ENCODE data around the gene MKS1. TPM values are rescaled to one million over a fixed set of nuclear protein-coding genes. Genes with fewer than 3 reads are reported as not detected.

Gene MKS1
- total RNA-seq, 1 donor from 2014 or later, result 10.4 TPM

DNA sequence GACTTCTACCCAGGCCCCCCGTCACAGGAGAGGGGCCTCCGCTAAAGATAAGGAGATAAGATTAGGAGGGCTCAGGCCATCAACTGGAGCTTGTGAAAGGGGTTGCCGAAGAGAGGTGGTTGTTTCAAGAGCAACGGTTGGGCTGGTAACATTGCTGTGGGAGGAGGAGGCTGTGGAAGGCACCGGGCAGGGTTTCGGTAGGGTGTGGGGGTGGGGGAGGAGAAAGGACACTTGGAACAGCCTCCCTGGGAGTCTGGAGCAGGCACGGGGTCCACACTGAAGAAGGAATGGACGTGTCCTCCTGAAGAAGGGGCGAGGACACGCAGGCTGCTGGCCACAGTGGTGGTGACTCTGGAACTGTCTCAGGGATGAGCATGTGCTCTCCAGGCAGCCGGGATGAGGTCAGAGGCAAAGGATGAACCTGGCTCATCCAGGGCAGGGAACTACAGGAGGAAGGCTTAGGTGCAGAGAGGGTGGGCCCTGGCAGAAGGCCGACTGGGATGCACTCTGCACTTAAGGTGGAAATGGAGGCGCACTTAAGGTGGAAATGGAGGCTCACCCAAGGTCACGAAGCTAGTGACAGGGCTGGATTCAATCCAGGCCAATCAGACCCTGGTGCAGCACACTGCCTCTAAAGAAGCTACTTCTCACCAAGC, 27.7 kb downstream of the MKS1 start:
- H3K27me3 ChIP-seq (ENCODE audit: control insufficient read depth in 3 of 3, insufficient read depth in 3 of 3, low read length in 3 of 3), result peaks cover 25 to 52% (median 30%) of the 10 kb centered on the region in 3 donors
- no peaks in the 10 kb centered on the region for H3K9me3 ChIP-seq (ENCODE audit: control insufficient read depth in 3 of 3, low read length in 3 of 3)
- H3K9ac ChIP-seq (ENCODE audit: low read depth in 1 of 3, low read length in 3 of 3), result no peak overlapping the region
- H3K4me1 ChIP-seq (ENCODE audit: control insufficient read depth in 3 of 3, insufficient read depth in 3 of 3, low read length in 3 of 3), result peaks cover 0 to 8% (median 3%) of the 10 kb centered on the region in 3 donors
- no peak overlapping the region for H3K4me3 ChIP-seq (ENCODE audit: low read length in 3 of 3)
- no peak overlapping the region for H3K27ac ChIP-seq (ENCODE audit: low read depth, low read length)
- H3K36me3 ChIP-seq (ENCODE audit: control insufficient read depth in 3 of 3, insufficient read depth in 3 of 3, low read length in 3 of 3), result no peaks in the 10 kb centered on the region

DNA sequence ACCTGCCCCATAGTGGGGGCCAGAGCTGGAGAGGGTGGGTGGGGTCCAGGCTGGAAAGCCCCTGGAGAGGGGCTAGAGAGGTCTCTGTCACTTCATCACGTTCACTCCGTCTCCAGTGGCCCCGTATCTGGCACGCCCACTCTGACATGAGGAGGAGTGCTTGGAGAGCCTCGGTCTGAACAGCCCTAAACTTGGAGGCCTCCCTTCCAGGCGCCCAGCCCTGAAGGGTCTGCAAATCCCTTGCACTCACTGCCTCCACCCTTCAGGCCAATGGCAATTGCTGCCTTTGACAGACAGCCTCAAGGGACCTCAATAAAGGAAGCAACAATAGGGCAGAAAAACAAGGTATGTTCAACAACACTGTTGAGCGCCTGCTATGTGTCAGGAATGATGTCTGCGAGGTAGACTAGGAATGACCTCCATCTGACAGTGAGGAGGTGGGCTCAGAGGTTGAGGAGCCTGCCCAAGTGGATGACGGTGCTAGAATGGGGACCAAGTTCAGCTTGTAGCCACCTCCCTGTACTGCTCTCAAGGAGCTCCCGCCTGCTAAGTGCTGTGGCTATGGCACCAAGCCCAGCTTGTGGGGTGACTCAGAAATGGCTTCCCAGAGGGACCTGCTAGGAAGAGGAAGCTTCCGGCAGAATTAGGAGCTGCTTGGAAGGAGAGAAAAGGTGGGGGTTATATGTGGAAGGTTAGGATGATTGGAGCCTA, 29.5 kb downstream of the MKS1 start:
- Histone ChIP-seq H3K4me1 (ENCODE audit: control insufficient read depth in 3 of 3, insufficient read depth in 3 of 3, low read length in 3 of 3) (peaks cover 0 to 8% (median 3%) of the 10 kb centered on the region in 3 donors), H3K9ac (ENCODE audit: low read depth in 1 of 3, low read length in 3 of 3) (no peak overlapping the region), H3K27ac (ENCODE audit: low read depth, low read length) (no peak overlapping the region), H3K27me3 (ENCODE audit: control insufficient read depth in 3 of 3, insufficient read depth in 3 of 3, low read length in 3 of 3) (peaks cover 24 to 44% (median 25%) of the 10 kb centered on the region in 3 donors), H3K9me3 (ENCODE audit: control insufficient read depth in 3 of 3, low read length in 3 of 3) (no peaks in the 10 kb centered on the region), H3K36me3 (ENCODE audit: control insufficient read depth in 3 of 3, insufficient read depth in 3 of 3, low read length in 3 of 3) (no peaks in the 10 kb centered on the region), H3K4me3 (ENCODE audit: low read length in 3 of 3) (no peak overlapping the region)

DNA sequence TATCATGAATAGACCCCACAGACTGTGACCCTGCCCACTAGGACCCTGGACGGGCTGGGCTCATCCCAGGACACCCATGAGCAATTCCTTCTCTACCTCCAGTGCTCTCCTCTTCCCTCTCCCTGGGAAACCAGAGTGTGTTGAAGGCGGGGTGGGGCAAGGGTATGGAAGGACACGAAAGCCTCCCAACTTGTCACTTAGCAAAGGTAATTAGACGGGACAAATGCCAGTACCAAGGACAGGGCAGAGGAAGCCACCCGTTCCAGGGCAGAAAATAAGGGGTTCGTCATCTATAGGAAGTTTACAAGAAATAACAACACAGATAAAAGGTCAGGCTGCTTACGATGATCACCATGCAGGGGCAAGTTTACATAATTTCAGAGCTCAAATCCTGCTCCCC, 31.4 kb downstream of the MKS1 start:
- Histone ChIP-seq H3K4me1 (ENCODE audit: control insufficient read depth in 3 of 3, insufficient read depth in 3 of 3, low read length in 3 of 3) (peaks cover 0 to 8% (median 3%) of the 10 kb centered on the region in 3 donors), H3K27me3 (ENCODE audit: control insufficient read depth in 3 of 3, insufficient read depth in 3 of 3, low read length in 3 of 3) (peaks cover 20 to 35% (median 25%) of the 10 kb centered on the region in 3 donors), H3K9ac (ENCODE audit: low read depth in 1 of 3, low read length in 3 of 3) (no peak overlapping the region), H3K36me3 (ENCODE audit: control insufficient read depth in 3 of 3, insufficient read depth in 3 of 3, low read length in 3 of 3) (no peaks in the 10 kb centered on the region), H3K9me3 (ENCODE audit: control insufficient read depth in 3 of 3, low read length in 3 of 3) (no peaks in the 10 kb centered on the region), H3K4me3 (ENCODE audit: low read length in 3 of 3) (no peak overlapping the region), H3K27ac (ENCODE audit: low read depth, low read length) (no peak overlapping the region)

DNA sequence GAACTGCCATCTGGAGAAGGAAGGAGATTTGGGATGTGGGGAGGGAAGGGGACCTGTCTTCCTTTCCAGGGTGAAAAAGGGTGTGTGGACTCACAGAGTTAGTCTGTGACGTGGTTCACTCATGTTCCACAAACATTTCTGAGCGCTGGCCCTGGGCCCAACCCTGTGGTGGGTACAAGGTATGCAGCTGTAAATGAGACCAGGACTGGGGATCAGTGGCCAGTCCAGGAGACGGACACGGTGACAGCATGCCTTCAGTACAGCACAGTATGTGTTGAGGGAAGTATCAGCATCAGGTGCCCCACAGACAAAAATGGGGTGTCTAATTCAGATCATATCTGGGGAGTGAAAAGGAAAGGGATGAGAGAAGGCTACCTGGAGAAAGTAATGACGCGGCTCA, 32.0 kb downstream of the MKS1 start:
- no peak overlapping the region for H3K4me3 ChIP-seq (ENCODE audit: low read length in 3 of 3)
- H3K27ac ChIP-seq (ENCODE audit: low read depth, low read length), result no peak overlapping the region
- H3K4me1 ChIP-seq (ENCODE audit: control insufficient read depth in 3 of 3, insufficient read depth in 3 of 3, low read length in 3 of 3), result peaks cover 0 to 8% (median 4%) of the 10 kb centered on the region in 3 donors
- H3K36me3 ChIP-seq (ENCODE audit: control insufficient read depth in 3 of 3, insufficient read depth in 3 of 3, low read length in 3 of 3), result no peaks in the 10 kb centered on the region
- no peaks in the 10 kb centered on the region for H3K9me3 ChIP-seq (ENCODE audit: control insufficient read depth in 3 of 3, low read length in 3 of 3)
- peaks cover 20 to 29% (median 23%) of the 10 kb centered on the region in 3 donors for H3K27me3 ChIP-seq (ENCODE audit: control insufficient read depth in 3 of 3, insufficient read depth in 3 of 3, low read length in 3 of 3)
- H3K9ac ChIP-seq (ENCODE audit: low read depth in 1 of 3, low read length in 3 of 3), result no peak overlapping the region

DNA sequence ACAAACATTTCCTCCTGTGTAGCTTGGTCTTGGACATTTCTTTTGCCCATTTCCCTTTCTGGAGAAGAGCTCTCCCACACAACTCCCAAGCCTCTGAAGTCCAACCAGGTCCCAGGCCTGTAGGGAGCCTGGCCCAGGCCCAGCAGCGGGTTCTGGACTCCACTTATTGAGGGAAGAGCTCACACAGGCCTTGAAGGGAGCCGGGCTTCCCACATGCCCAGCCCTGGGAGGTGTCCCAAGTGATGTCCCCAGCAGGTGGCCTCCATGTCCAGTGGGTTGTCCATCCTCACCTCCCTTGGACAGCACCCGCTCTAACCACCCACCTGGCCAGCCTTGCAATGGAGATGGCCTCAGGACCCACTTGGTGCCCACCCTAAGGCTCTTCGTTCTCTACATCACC, 32.5 kb downstream of the MKS1 start:
- peaks cover 18 to 27% (median 20%) of the 10 kb centered on the region in 3 donors for H3K27me3 ChIP-seq (ENCODE audit: control insufficient read depth in 3 of 3, insufficient read depth in 3 of 3, low read length in 3 of 3)

DNA sequence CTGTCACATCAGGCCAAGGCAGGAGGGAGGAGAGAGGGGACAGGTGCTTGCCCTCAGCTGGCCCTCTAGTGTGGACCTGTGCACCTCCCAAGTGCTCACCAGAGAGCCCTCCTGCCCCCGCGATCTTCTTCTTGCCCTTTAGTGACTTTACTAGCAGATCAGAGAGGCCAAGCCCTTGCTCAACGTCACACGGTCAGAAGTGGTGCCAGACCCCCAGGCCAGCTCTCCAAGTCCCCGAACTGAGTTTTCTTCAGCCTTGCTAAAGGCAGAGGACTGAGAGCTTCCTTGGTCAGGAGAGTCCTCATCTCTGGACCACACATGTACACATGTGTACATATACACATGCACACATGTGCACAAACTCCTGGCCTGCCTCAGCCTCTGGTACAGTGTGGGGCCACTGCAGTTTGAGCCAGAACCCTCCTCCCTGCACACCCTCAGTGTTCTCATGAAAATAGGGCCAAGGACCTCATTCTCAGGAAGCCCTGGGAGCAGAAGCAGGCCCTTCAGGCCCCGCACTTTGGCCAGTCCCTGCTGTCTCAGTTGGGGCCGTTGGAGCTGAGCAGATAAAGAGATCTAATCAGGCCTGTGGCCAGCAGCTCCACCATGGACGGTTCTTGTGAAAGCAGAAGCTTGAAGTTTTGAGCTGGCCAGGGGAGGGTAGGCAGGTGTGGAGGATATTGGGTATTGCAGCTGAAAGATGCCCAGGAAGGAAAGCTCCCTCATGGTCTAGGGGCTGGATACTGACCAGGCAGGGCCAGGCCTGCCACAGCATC, 33.9 kb downstream of the MKS1 start:
- Histone ChIP-seq H3K4me1 (ENCODE audit: control insufficient read depth in 3 of 3, insufficient read depth in 3 of 3, low read length in 3 of 3) (peaks cover 3 to 7% (median 5%) of the 10 kb centered on the region in 3 donors), H3K27me3 (ENCODE audit: control insufficient read depth in 3 of 3, insufficient read depth in 3 of 3, low read length in 3 of 3) (peaks cover 5 to 17% (median 13%) of the 10 kb centered on the region in 3 donors), H3K4me3 (ENCODE audit: low read length in 3 of 3) (no peak overlapping the region), H3K27ac (ENCODE audit: low read depth, low read length) (no peak overlapping the region), H3K9me3 (ENCODE audit: control insufficient read depth in 3 of 3, low read length in 3 of 3) (no peaks in the 10 kb centered on the region), H3K36me3 (ENCODE audit: control insufficient read depth in 3 of 3, insufficient read depth in 3 of 3, low read length in 3 of 3) (no peaks in the 10 kb centered on the region), H3K9ac (ENCODE audit: low read depth in 1 of 3, low read length in 3 of 3) (no peak overlapping the region)

More for the DNA sequence above, 32.5 kb downstream of the MKS1 start:
- peaks cover 3 to 8% (median 5%) of the 10 kb centered on the region in 3 donors for H3K4me1 ChIP-seq (ENCODE audit: control insufficient read depth in 3 of 3, insufficient read depth in 3 of 3, low read length in 3 of 3)
- H3K9me3 ChIP-seq (ENCODE audit: control insufficient read depth in 3 of 3, low read length in 3 of 3), result no peaks in the 10 kb centered on the region
- H3K4me3 ChIP-seq (ENCODE audit: low read length in 3 of 3), result no peak overlapping the region
- no peaks in the 10 kb centered on the region for H3K36me3 ChIP-seq (ENCODE audit: control insufficient read depth in 3 of 3, insufficient read depth in 3 of 3, low read length in 3 of 3)
- no peak overlapping the region for H3K27ac ChIP-seq (ENCODE audit: low read depth, low read length)
- H3K9ac ChIP-seq (ENCODE audit: low read depth in 1 of 3, low read length in 3 of 3), result no peak overlapping the region

DNA sequence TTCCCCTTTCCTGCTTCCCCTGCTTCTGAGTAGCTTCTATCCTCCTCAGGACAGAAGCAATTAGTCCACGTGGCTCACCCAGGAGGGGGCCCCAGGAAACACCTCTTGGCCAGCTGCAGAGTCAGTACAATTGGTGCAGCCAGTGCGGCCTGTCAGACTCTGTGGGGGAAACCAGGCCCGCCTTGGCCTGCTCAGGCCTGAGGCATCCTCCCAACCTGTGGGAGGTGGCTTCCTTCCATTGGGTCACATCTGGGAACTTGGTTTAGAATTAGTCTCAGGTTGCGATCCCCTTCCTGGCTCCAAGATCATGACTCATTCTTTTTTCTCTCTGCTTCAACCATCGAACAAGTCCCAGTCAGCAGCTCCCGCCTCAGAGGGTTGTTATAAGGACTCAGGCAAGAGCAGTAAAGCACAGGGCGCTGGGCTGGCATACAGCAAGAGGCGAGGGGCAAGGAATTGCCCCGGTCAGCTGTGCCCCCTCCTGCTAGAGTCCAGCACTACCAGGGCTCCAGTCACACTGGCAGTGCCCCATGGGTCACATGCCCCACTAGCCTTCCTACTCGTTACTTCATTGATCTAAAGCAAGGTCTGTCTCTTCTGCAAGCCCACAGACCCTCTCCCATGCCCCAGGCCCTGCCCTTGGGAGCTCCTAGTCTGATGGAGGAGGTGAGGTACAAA, 34.6 kb downstream of the MKS1 start:
- Histone ChIP-seq H3K27ac (ENCODE audit: low read depth, low read length) (no peak overlapping the region), H3K9ac (ENCODE audit: low read depth in 1 of 3, low read length in 3 of 3) (no peak overlapping the region), H3K4me3 (ENCODE audit: low read length in 3 of 3) (no peak overlapping the region), H3K27me3 (ENCODE audit: control insufficient read depth in 3 of 3, insufficient read depth in 3 of 3, low read length in 3 of 3) (peaks cover 3 to 10% (median 8%) of the 10 kb centered on the region in 3 donors), H3K4me1 (ENCODE audit: control insufficient read depth in 3 of 3, insufficient read depth in 3 of 3, low read length in 3 of 3) (peaks cover under 1 to 3% (median 2%) of the 10 kb centered on the region in 3 donors), H3K36me3 (ENCODE audit: control insufficient read depth in 3 of 3, insufficient read depth in 3 of 3, low read length in 3 of 3) (no peaks in the 10 kb centered on the region), H3K9me3 (ENCODE audit: control insufficient read depth in 3 of 3, low read length in 3 of 3) (no peaks in the 10 kb centered on the region)

DNA sequence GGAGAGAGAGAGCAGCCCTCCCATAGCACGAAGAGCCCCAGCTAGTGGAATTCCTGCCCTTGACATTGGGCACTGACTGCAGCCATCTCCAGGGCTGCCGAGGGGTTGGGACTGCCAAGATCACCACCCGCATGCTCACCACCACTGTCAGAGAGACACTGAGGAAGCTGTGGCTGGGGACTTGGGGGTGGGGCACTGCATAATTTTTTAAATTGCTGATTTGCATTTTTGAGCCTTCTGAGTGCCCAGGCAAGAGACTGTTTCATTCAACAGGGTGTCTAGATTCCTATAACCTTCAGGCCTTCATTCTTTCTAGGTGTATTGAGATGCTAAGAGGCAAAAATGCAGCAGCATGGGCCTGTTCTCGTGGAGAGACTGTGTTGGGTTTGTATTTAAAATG, 35.5 kb downstream of the MKS1 start:
- H3K4me3 ChIP-seq (ENCODE audit: low read length in 3 of 3), result no peak overlapping the region
- no peak overlapping the region for H3K27ac ChIP-seq (ENCODE audit: low read depth, low read length)
- H3K9me3 ChIP-seq (ENCODE audit: control insufficient read depth in 3 of 3, low read length in 3 of 3), result no peaks in the 10 kb centered on the region
- H3K27me3 ChIP-seq (ENCODE audit: control insufficient read depth in 3 of 3, insufficient read depth in 3 of 3, low read length in 3 of 3), result peaks cover 3 to 8% (median 7%) of the 10 kb centered on the region in 3 donors
- H3K36me3 ChIP-seq (ENCODE audit: control insufficient read depth in 3 of 3, insufficient read depth in 3 of 3, low read length in 3 of 3), result no peaks in the 10 kb centered on the region
- no peak overlapping the region for H3K9ac ChIP-seq (ENCODE audit: low read depth in 1 of 3, low read length in 3 of 3)
- peaks cover 0 to 3% (median 2%) of the 10 kb centered on the region in 3 donors for H3K4me1 ChIP-seq (ENCODE audit: control insufficient read depth in 3 of 3, insufficient read depth in 3 of 3, low read length in 3 of 3)

DNA sequence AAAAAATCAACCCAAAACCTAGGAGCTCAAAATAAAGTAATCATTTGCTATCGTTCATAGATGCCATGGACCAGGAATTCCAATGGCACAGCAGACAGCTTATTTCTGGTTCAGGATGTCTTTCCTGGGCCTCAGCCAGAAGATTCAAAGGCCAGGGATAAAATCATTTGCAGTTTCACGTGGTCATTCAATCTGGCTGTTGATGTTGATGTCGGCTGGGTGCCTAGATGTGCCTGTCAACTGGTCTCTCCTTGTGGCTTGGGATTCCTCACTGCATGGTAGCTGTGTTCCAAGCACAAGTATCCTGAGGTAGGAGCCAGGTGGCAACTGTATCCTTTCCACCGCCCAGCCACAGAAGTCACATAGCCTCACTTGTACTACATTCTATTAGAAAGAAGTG, 37.3 kb downstream of the MKS1 start:
- H3K9ac ChIP-seq (ENCODE audit: low read depth in 1 of 3, low read length in 3 of 3), result no peak overlapping the region
- H3K9me3 ChIP-seq (ENCODE audit: control insufficient read depth in 3 of 3, low read length in 3 of 3), result no peaks in the 10 kb centered on the region
- peaks cover 0 to 4% (median 4%) of the 10 kb centered on the region in 3 donors for H3K27me3 ChIP-seq (ENCODE audit: control insufficient read depth in 3 of 3, insufficient read depth in 3 of 3, low read length in 3 of 3)
- H3K4me1 ChIP-seq (ENCODE audit: control insufficient read depth in 3 of 3, insufficient read depth in 3 of 3, low read length in 3 of 3), result peaks cover 0 to 3% (median 2%) of the 10 kb centered on the region in 3 donors
- no peaks in the 10 kb centered on the region for H3K36me3 ChIP-seq (ENCODE audit: control insufficient read depth in 3 of 3, insufficient read depth in 3 of 3, low read length in 3 of 3)
- H3K27ac ChIP-seq (ENCODE audit: low read depth, low read length), result no peak overlapping the region
- H3K4me3 ChIP-seq (ENCODE audit: low read length in 3 of 3), result no peak overlapping the region
